Measurements from ENCODE around the gene SVOPL. TPM values are rescaled to one million over a fixed set of nuclear protein-coding genes. Genes with fewer than 3 reads are reported as not detected.

Gene SVOPL
- total and polyA plus RNA-seq, 2 donors (not counting 1 experiment from before 2014, with no cell fraction given): not detected

DNA sequence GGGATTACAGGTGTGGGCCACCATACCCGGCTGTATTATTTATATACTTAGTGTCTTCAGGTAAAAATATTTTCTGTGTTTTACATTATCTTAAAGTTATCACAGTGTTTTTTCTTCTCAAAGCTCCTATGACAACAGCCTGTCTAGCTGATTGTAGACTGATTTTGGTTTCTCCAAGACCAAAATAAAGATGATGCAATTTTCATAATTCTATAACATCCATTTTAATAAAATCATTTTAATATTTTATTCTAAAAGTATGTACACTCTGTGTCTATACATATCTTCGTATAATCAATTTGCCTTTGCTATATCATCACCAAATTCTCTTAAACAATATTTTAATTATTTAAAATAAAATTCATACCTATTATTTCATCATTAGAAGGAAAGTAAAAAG is 132.5 kb downstream of the SVOPL start:
- H3K4me2 ChIP-seq (replicated peaks; ENCODE audit: low read depth, low read length, poor library complexity, severe bottlenecking): no peak overlapping the region
- CTCF ChIA-PET: no interaction called here
- intact Hi-C loops (cut with micrococcal nuclease): no loop called here
- H3K27me3 Mint-ChIP-seq: no peaks in the 10 kb centered on the region
- no peaks in the 10 kb centered on the region for H3K4me1 ChIP-seq (ENCODE audit: control insufficient read depth in 2 of 2, insufficient read depth in 2 of 2, low read length in 2 of 2)
- WGBS (ENCODE audit: insufficient coverage): no CpG with 5 or more reads among the region's 2 CpGs
- H3K9me3 Mint-ChIP-seq (ENCODE audit: insufficient read depth): peaks cover 10% of the 10 kb centered on the region
- no peak overlapping the region for H3K27ac ChIP-seq (ENCODE audit: low read length in 2 of 2)
- TF ChIP-seq, protein P1, sequence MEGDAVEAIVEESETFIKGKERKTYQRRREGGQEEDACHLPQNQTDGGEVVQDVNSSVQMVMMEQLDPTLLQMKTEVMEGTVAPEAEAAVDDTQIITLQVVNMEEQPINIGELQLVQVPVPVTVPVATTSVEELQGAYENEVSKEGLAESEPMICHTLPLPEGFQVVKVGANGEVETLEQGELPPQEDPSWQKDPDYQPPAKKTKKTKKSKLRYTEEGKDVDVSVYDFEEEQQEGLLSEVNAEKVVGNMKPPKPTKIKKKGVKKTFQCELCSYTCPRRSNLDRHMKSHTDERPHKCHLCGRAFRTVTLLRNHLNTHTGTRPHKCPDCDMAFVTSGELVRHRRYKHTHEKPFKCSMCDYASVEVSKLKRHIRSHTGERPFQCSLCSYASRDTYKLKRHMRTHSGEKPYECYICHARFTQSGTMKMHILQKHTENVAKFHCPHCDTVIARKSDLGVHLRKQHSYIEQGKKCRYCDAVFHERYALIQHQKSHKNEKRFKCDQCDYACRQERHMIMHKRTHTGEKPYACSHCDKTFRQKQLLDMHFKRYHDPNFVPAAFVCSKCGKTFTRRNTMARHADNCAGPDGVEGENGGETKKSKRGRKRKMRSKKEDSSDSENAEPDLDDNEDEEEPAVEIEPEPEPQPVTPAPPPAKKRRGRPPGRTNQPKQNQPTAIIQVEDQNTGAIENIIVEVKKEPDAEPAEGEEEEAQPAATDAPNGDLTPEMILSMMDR (IDR thresholded peaks at IDR 0.05): no peak
- TF ChIP-seq EZH2 (IDR thresholded peaks at IDR 0.05; ENCODE audit: borderline replicate concordance, insufficient read depth, low read depth, low read length, poor library complexity, severe bottlenecking): no peak
- no peaks in the 10 kb centered on the region for H3K4me1 Mint-ChIP-seq
- H3K27ac Mint-ChIP-seq: no peak overlapping the region
- H3K4me3 Mint-ChIP-seq: no peak overlapping the region
- no peak overlapping the region for H3K9ac ChIP-seq (ENCODE audit: low read length)
- no peaks in the 10 kb centered on the region for H3K79me2 ChIP-seq (ENCODE audit: control insufficient read depth, insufficient read depth, low read length)
- POLR2A ChIA-PET: no interaction called here
- peaks cover 3 to 45% of the 10 kb centered on the region in 2 experiments for H3K36me3 ChIP-seq (replicated peaks in 1 of 2; ENCODE audit: control extremely low read depth in 1 of 2, control insufficient read depth in 1 of 2, extremely low read depth in 1 of 2, insufficient read depth in 2 of 2, low read length in 1 of 2)
- H4K20me1 ChIP-seq (ENCODE audit: control insufficient read depth, insufficient read depth, low read length, poor library complexity, severe bottlenecking): no peaks in the 10 kb centered on the region
- no peak for ATAC-seq (ENCODE audit: low read depth)
- peaks cover 0 to 31% (median 28%) of the 10 kb centered on the region in 3 donors for H3K9me3 ChIP-seq (ENCODE audit: control extremely low read depth in 1 of 3, control insufficient read depth in 2 of 3, insufficient read depth in 1 of 3, low read length in 2 of 3)
- no peak overlapping the region for H2AFZ ChIP-seq (ENCODE audit: insufficient read depth, low read depth, low read length, poor library complexity, severe bottlenecking)
- no peak overlapping the region for H3K4me3 ChIP-seq (ENCODE audit: control extremely low read depth in 1 of 5, extremely low read depth in 1 of 5, insufficient read depth in 1 of 5, low read depth in 2 of 5, low read length in 4 of 5)
- DNase-seq: no peak
- no peaks in the 10 kb centered on the region for H3K27me3 ChIP-seq (replicated peaks in 1 of 4; ENCODE audit: control extremely low read depth in 1 of 4, control insufficient read depth in 3 of 4, insufficient read depth in 4 of 4, low read length in 3 of 4)

DNA sequence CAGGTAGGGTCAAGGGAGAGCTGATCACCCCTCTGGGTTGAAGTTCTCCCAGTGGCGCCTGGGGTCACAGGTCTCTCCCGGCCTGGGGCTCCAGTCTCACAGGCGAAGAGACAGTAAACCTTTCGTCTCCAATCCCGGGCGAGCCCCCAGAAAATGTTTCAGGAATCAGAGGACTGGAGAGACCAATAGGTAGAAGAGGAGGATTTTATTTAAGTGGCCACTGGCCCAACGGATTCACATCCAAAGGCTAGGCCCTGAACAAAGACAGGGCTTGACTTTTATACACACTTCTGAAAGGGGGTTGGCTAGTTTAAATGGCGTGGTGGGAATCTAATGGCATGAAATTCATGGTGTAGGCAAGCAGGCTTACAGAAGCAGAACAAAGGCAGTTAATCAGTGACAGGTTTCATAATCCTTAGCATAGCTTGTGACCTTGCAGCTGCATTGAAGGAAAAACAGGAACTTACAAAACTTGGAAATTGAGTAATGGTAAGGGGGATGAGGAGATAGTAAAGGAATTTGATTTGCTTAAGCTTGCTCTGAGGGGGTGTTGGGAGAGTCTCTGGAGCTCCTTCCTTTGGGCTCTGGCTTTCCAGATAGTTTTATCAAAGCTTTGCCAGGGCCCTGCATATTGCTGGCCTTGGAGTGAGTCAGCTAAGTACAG is 135.6 kb downstream of the SVOPL start:
- Mint-ChIP-seq H3K4me3 (no peak overlapping the region), H3K27ac (no peak overlapping the region), H3K9me3 (ENCODE audit: insufficient read depth) (peaks cover 21% of the 10 kb centered on the region), H3K4me1 (no peaks in the 10 kb centered on the region), H3K27me3 (no peaks in the 10 kb centered on the region)
- H3K79me2 ChIP-seq (ENCODE audit: control insufficient read depth, insufficient read depth, low read length): no peaks in the 10 kb centered on the region
- ChIA-PET CTCF (no interaction called here), POLR2A (no interaction called here)
- no peak for ATAC-seq (ENCODE audit: low read depth)
- 100% methylated on average over 8 of the region's 8 CpGs for WGBS (ENCODE audit: insufficient coverage)
- DNase-seq: no peak
- intact Hi-C loops (cut with micrococcal nuclease): no loop called here
- H3K4me2 ChIP-seq (replicated peaks; ENCODE audit: low read depth, low read length, poor library complexity, severe bottlenecking): no peak overlapping the region
- TF ChIP-seq EZH2 (IDR thresholded peaks at IDR 0.05; ENCODE audit: borderline replicate concordance, insufficient read depth, low read depth, low read length, poor library complexity, severe bottlenecking): no peak
- TF ChIP-seq, protein P1 (IDR thresholded peaks at IDR 0.05): no peak
- H4K20me1 ChIP-seq (ENCODE audit: control insufficient read depth, insufficient read depth, low read length, poor library complexity, severe bottlenecking): no peaks in the 10 kb centered on the region
- H3K9ac ChIP-seq (ENCODE audit: low read length): no peak overlapping the region
- H3K4me3 ChIP-seq (ENCODE audit: control extremely low read depth in 1 of 5, extremely low read depth in 1 of 5, insufficient read depth in 1 of 5, low read depth in 2 of 5, low read length in 4 of 5): no peak overlapping the region
- H3K27me3 ChIP-seq (replicated peaks in 1 of 4; ENCODE audit: control extremely low read depth in 1 of 4, control insufficient read depth in 3 of 4, insufficient read depth in 4 of 4, low read length in 3 of 4): no peaks in the 10 kb centered on the region
- peaks cover 5 to 47% of the 10 kb centered on the region in 2 experiments for H3K36me3 ChIP-seq (replicated peaks in 1 of 2; ENCODE audit: control extremely low read depth in 1 of 2, control insufficient read depth in 1 of 2, extremely low read depth in 1 of 2, insufficient read depth in 2 of 2, low read length in 1 of 2)
- H3K9me3 ChIP-seq (ENCODE audit: control extremely low read depth in 1 of 3, control insufficient read depth in 2 of 3, insufficient read depth in 1 of 3, low read length in 2 of 3): peaks cover 1 to 53% (median 51%) of the 10 kb centered on the region in 3 donors
- H3K27ac ChIP-seq (ENCODE audit: low read length in 2 of 2): no peak overlapping the region
- H3K4me1 ChIP-seq (ENCODE audit: control insufficient read depth in 2 of 2, insufficient read depth in 2 of 2, low read length in 2 of 2): no peaks in the 10 kb centered on the region
- no peak overlapping the region for H2AFZ ChIP-seq (ENCODE audit: insufficient read depth, low read depth, low read length, poor library complexity, severe bottlenecking)
